ENCODE data around the gene MIAT.

MIAT gene

DNA sequence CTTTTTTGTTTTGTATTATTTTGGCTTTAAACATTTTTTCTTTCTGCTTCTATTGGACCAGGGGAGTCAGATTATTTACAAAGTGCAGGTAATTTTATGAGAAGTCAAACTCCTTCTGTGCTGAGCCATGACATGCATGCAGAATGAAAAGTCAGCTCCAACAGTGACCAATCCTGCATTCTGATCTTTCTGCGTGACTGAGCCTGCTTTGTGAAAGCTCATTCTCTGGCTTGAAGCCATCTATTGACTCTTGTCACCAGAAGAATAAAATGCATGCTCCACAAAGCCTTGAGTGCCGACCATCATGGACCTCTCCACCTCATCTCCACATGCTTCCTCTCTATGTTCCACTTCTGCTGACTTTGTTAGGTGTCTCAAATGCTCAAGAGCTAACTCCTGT lies 50.2 kb downstream of the MIAT start:
- TF ChIP-seq CTCF (IDR thresholded peaks at IDR 0.05) = no peak

DNA sequence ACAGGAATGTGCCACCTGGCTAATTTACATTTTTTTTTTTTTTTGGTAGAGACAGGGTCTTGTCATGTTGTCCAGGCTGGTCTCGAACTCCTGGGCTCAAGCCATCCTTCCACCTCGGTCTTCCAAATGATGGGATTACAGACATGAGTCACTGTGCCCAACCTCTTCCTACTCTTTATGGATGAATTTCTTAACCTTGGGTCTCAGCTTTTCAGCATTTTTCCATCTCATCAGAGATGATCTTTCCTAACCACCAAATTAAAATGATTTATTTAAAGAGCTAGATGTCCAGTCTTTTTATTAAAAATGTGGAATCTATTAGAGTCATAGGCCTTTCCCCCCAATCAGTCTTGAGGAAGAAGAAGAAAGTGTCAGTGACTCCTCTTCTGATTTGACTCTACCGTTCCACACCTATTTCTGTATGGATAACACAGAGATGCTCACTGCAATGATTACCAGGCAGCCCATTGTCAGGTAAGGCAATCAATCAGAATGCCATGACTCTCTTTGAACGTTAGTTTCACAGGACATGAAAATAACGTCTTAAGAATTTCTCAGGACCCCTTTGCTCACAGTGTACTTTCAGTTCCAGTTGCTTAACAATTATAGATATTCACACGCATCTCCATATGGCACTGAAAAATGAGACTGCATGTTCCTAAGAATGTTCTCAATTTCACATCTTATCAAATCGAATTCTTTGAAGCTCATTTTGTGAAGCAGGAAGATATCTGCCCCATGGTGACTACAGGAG lies 51.0 kb downstream of the MIAT start:
- TF ChIP-seq CTCF (IDR thresholded peaks at IDR 0.05) = no peak

DNA sequence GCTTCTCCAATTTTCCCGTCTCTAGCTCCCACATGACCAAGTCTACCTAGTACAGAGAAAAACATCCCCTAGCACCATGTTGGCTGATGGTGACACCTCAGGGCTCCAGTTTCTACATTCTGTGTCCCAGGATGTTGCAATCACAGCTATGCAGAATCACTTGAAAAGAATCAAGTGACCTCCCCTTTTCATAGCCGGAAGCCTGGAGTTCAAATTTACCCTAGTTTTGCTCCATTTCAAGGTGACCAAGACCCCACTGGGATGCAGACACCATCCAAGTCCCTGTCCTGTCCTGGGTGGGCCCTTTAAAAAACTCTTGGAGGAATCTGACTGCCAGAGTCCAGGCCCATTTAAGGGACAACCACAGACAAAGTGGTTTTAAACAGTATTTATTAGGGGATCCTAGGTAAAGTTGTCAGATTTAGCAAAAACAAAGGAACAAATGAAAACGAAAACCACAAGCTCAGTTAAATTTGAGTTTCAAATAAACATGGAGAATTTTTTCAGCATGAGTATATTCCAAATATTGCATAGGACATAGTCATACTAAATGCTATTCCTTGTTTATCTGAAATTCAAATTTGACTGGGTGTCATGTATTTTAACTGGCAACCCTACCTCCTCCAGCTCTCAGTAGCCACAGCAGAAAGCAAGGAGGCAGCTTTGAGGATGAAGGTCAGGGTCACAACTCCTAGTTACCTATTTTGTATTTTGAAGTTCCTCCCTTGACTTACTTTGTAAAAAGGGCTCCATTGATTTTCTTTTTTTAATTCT lies 52.4 kb downstream of the MIAT start:
- no peak for TF ChIP-seq CTCF (IDR thresholded peaks at IDR 0.05)

DNA sequence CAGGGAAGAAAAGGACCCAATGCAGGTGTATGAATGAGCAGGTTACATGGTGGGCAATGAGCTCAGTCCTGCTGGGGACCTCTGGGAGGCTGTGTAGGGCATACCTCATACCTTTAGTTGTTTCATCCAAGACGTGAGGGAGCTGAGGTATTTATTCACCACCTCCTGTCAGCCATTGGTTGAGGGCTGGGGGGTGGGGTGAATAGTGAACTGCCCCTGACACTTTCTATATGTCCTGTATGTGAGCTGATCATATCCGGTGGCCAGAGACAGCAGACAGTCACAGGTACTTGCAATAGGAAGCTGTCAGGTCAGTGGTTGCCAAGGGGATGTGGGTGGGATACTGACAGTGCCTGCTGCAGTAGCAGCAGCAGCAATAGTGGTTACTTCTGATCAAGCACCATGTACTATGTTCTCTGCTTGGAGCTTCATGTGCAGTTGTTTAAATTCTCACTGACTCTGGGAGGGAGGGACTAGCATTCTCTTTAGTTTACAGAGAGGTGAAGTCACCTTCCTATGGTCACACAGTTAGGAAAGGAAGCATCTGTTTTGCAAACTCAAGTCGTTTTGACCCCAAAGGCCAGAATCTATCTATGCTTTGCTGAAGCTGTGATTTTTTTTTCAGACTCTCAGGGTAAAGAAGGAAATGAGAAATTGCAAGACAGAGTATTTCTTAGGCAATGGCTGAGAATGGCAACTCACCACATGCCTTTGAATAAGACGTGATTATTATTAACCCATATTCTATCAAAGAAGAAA lies 54.0 kb downstream of the MIAT start:
- no peak for TF ChIP-seq CTCF (IDR thresholded peaks at IDR 0.05)

DNA sequence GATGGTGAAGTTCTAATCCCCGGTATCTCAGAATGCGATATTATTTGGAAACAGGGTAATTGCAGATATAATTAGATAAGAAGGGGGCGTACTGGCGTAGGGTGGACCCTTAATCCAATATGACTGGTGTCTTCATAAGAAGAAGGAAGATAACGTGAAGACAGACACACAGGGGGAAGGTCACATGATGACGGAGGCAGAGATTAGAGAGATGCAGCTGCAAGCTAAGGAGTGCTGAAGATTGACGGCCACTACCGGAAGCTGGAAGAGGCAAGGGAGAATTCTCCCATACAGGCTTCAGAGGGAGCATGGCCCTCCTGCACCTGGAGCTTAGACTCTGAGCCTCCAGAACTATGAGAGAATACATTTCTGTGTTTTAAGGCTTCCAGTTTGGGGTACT lies 54.8 kb downstream of the MIAT start:
- TF ChIP-seq CTCF (IDR thresholded peaks at IDR 0.05) = no peak

DNA sequence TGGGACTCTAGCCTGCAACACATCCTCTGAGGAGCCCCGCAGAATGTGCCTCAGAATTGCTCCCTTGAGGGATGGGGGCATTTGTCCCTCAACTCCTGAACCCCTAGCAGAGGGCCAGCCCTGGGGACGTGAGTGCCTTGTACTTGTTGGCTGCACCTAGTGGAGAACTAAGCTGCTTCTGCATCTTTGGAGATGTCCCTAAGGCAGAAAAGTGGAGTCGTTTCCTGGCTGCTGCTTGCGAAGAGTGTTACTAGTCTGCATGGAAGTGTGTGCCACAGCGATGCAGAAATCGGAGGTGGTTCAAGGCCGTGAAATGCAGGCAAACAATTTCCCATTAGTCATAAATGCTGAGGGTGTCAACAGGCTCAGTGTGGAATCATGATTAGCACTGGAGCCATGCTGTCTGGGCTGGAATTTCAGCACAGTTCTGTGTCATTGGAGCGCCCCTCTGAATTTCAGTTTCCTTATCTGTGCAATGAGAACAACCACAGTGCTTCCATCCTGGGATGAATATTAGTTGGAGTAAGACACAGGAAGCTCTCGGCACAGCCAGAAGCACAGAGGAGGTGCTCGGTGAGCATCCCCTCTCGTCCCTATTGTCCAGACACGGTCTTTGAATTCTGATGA lies 56.5 kb downstream of the MIAT start:
- TF ChIP-seq CTCF (IDR thresholded peaks at IDR 0.05) = no peak

- TF ChIP-seq CTCF (IDR thresholded peaks at IDR 0.05) = no peak
Measured at GRCh38 chr22:26714971-26715370, 57.6 kb downstream of the MIAT start.
